Right cardiac atrium (tissue), 5 donors: ENCODE results near the gene OTOP3. TPM values are rescaled to one million over a fixed set of nuclear protein-coding genes. Genes with fewer than 3 reads are reported as not detected.
"Not testable (repeated sequence)": the region's sequence is repeated elsewhere in the genome, so short reads cannot be mapped to it uniquely, and the experiment has no call there.

ENCODE experiments used
- ATAC-seq, 2 donors: fragments of 200-7000 bp; cut with Tn5 transposase; one replicate each; pipeline versions ENCODE4 v1.8.0 to v1.9.1; 2020; ENCODE audit warnings: moderate library complexity in 2 of 2, mild to moderate bottlenecking in 1 of 2
- DNase-seq, 3 donors: peaks; one replicate each; pipeline ENCODE4 v3.0.0-alpha.2; 2020
- H3K27ac ChIP-seq: one replicate; pipeline ENCODE4 v1.5.1; 2013; ENCODE audit warnings: mild to moderate bottlenecking, low read length, control low read depth, moderate library complexity
- H3K27me3 ChIP-seq: one replicate; pipeline ENCODE4 v1.6.1; 2013; ENCODE audit not compliant: control insufficient read depth, insufficient read depth
- H3K4me1 ChIP-seq: one replicate; pipeline ENCODE4 v1.6.1; 2013; ENCODE audit warnings: low read length; ENCODE audit not compliant: control insufficient read depth, insufficient read depth
- H3K4me3 ChIP-seq: one replicate; pipeline ENCODE4 v1.5.1; 2013; ENCODE audit warnings: low read length, control low read depth
- H3K9me3 ChIP-seq: one replicate; pipeline ENCODE4 v1.6.1; 2013; ENCODE audit warnings: low read length; ENCODE audit not compliant: control insufficient read depth
- WGBS: extraction: QIAGEN DNeasy Blood & Tissue Kit; methylation state at CpG from one replicate; pipeline ENCODE4 v1.1.7; 2013; 5-methylcytosine and 5-hydroxymethylcytosine counted together
- intact Hi-C, 4 donors: fragments of 100-400 bp; cut with DNase I; formaldehyde crosslinking; loops; one replicate each; pipeline versions ENCODE4 v1.11.0 to v1.14.0; 2022 to 2023
- polyA plus RNA-seq: library from polyadenylated mRNA; stranded (reverse); fragments of 200-250 nt; gene quantifications from one replicate; pipeline ENCODE4 v1.2.3, GENCODE V29; 2013
- total RNA-seq, 4 donors: library from RNA; stranded (reverse); fragmentation: NEBNext Ultra II Directional; extraction: Animal tissue kit (Norgen Biotek cat#: 25700); gene quantifications; one replicate each; pipeline ENCODE4 v1.2.1, GENCODE V29; 2021
- donor health status: healthy with polysubstance abuse.
- donor health status: DM: no; HTN: yes; CAD: no.
- donor health status: DM: no; HTN: no; CAD: no.
- donor health status: DM: no; HTN: yes; CAD: no; lungs with severe emphysema.
- donor health status: DM: yes; HTN: yes; CAD: no.

Gene OTOP3
- total and polyA plus RNA-seq, 5 donors = not detected

- no peaks in the 10 kb centered on the region for H3K27me3 ChIP-seq
These were observed 42.1 kb downstream of the OTOP3 start for GRCh38 chr17:74977802-74978201.

DNA sequence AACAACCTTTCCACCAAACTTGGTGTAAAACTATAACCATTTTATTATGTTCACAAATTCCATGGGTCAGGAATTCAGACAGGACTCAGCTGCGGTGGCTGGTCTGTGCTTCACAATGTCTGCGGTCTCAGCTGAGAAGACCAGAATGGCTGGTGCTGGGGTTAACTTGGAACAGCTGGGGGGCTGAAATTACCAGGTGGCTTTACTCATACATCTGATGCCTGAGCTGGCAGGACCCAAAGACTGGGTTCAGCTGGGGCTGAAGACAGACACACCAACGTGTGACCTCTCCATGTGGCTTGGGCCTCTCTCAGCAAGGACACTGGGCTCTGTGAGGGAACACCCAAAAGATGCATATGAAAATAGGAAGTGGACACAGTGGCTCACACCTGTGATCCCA, 42.5 kb downstream of the OTOP3 start:
- ATAC-seq (no peak), DNase-seq (peak in 1 of 3 donors; percentile 10)
- H3K9me3 ChIP-seq = no peaks in the 10 kb centered on the region
- no peak overlapping the region for H3K27ac ChIP-seq
- intact Hi-C loops = no loop called here
- no peak overlapping the region for H3K4me3 ChIP-seq
- peaks cover 5% of the 10 kb centered on the region for H3K4me1 ChIP-seq
- 84% methylated on average over 3 of the region's 3 CpGs for WGBS
- H3K27me3 ChIP-seq = no peaks in the 10 kb centered on the region

More at GRCh38 chr17:74977802-74978201, 42.1 kb downstream of the OTOP3 start:
- 80% methylated on average over 3 of the region's 3 CpGs for WGBS
- ATAC-seq (no peak), DNase-seq (no peak)
- intact Hi-C loops = no loop called here
- no peaks in the 10 kb centered on the region for H3K9me3 ChIP-seq
- H3K4me1 ChIP-seq = peaks cover 5% of the 10 kb centered on the region
- no peak overlapping the region for H3K27ac ChIP-seq
- no peak overlapping the region for H3K4me3 ChIP-seq

- ATAC-seq (no peak), DNase-seq (peak in 1 of 3 donors; percentile 12)
- no peak overlapping the region for H3K27ac ChIP-seq
- 70% methylated on average over 17 of the region's 17 CpGs for WGBS
- no peak overlapping the region for H3K4me3 ChIP-seq
- H3K27me3 ChIP-seq = no peaks in the 10 kb centered on the region
- no peaks in the 10 kb centered on the region for H3K9me3 ChIP-seq
- H3K4me1 ChIP-seq = peaks cover 5% of the 10 kb centered on the region
- intact Hi-C loops = loop anchor here in 1 of 4 donors (10.0 kb wide), 1 partner anchor 55 kb away; no protein-coding TSS in a partner anchor
These were observed 43.9 kb downstream of the OTOP3 start for GRCh38 chr17:74979408-74980146.

GRCh38 chr17:74981318-74981978, 45.8 kb downstream of the OTOP3 start:
- Histone ChIP-seq H3K9me3 (no peaks in the 10 kb centered on the region), H3K27me3 (no peaks in the 10 kb centered on the region), H3K27ac (peak overlapping the region; percentile 69), H3K4me1 (peaks cover 5% of the 10 kb centered on the region), H3K4me3 (peak overlapping the region; percentile 35)
- DNase-seq (no peak), ATAC-seq (peak; percentile 6 to 20)
- intact Hi-C loops = loop anchor here in 1 of 4 donors (10.0 kb wide), 1 partner anchor 53 kb away; no protein-coding TSS in a partner anchor
- WGBS = 54% methylated on average over 16 of the region's 16 CpGs

DNA sequence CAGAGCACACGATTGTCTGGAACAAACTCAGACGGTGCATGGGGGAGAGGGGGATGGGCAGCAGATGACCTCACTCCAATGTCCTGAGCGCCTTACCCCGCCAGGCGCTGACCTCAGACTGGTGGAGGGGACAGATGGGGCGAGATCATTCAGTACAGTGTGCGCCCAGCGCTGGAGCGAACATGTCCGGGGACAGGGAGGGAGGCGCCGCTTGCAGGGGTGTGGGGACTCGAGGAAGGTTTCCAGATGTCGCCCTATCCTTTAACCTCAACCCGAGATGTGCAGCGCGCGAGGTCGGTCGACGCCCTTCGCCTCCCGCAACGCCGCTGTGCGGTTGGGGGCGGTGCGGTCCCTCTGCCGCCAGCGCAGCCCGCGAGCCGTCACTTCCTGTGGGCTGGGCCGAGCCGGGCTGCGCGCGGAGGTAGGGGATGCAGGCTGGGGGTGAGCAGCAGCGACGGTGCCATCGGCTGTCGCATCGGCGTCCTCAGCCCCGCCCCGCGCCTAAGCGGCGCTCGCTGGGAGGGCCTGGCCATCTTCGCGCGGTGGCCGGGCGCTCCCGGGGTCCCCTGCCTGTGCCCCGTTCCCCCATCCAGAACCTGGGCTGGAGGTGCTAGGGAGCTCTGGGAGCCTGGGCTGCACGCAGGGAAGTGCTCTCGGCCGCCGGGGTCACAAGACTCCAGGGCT, 46.4 kb downstream of the OTOP3 start:
- Histone ChIP-seq H3K27me3 (no peaks in the 10 kb centered on the region), H3K4me1 (peaks cover 5% of the 10 kb centered on the region), H3K9me3 (no peaks in the 10 kb centered on the region), H3K4me3 (peak overlapping the region; percentile 35), H3K27ac (peak overlapping the region; percentile 69)
- ATAC-seq (peak; percentile 95 to 96), DNase-seq (peak; percentile 79 to 92 (median 90))
- intact Hi-C loops = loop anchor here in 1 of 4 donors (10.0 kb wide), 1 partner anchor 53 kb away; no protein-coding TSS in a partner anchor
- WGBS = under 1% methylated on average over 61 of the region's 61 CpGs

DNA sequence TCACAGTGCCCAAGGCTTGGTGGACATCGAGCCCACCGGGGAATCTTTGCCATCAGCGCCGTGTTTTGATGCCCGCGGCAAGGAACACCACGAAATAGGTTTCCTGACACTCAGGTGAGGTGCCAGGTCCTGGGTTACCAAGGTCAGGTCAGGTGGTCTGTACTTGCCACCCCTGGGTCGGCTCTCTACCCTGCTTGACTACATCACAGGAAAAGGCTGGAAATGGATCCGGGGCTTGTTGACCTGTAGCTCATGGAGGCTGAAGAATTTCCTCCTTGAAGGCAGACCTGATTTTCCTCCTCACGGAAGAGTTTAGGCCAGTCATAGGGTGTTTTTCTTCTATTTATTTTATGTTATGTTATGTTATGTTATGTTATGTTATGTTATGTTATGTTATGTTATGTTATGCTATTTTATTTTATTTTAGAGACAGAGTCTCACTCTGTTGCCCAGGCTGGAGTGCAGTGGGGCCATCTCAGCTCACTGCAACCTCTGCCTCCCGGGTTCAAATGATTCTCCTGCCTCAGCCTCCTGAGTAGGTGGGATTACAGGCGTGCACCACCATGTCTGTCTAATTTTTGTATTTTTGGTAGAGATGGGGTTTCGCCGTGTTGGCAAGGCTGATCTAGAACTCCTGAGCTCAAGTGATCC, 47.1 kb downstream of the OTOP3 start:
- not testable (repeated sequence) for H3K4me1 ChIP-seq, H3K27me3 ChIP-seq, DNase-seq, H3K9me3 ChIP-seq
- ATAC-seq = peak; percentile 1 to 4
- Histone ChIP-seq H3K27ac (peak overlapping the region; percentile 69), H3K4me3 (peak overlapping the region; percentile 35)
- intact Hi-C loops = loop anchor here in 1 of 4 donors (10.0 kb wide), 1 partner anchor 52 kb away; no protein-coding TSS in a partner anchor
- 34% methylated on average over 14 of the region's 14 CpGs for WGBS

DNA sequence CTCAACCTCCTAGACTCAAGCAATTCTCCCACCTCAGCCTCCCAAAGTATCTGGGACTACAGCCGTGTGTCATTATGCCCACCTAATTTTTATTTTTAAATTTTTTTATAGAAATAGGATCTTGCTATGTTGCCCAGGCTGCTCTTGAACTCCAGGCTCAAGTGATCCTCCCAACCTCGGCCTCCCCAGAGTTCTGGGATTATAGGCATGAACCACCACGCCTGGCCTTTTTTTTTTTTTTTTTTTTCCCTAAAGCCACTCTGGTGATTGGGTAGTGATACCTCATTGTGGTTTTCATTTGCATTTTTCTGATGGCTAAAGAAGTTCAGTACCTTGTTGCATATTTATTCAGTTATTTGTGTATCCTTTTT, 50.5 kb downstream of the OTOP3 start:
- intact Hi-C loops = loop anchor here in 1 of 4 donors (10.0 kb wide), 1 partner anchor 49 kb away; no protein-coding TSS in a partner anchor
- Histone ChIP-seq H3K27me3 (no peaks in the 10 kb centered on the region), H3K4me1 (peaks cover 17% of the 10 kb centered on the region), H3K4me3 (no peak overlapping the region), H3K9me3 (no peaks in the 10 kb centered on the region), H3K27ac (no peak overlapping the region)
- ATAC-seq = no peak
- 95% methylated on average over 3 of the region's 3 CpGs for WGBS
- no peak for DNase-seq

DNA sequence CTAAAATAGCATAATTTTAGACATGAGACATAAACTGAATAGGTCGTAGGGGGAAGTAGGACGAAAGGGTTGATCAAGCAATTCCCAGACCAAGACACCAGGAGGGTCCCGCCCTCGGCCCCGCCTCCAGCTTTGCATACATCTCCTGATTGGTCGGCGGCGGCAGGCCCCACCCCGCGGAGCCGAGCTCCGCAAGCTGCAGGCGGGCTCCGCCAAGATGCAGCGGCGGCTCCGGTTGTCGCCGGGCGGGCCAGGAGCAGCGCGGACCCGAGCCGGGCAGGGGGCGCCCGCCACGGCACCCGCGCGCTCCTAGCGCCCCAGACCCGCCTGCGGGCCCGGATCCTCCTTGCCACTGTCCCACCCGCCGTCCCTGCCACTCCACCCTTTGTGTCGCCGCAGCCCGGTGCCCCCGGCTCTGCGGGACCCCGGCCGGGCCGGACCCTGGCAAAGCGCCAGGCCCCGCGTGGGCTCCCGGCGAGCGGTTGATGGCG, 51.8 kb downstream of the OTOP3 start, which contains the start of gene CDR2L:
Gene CDR2L, plus strand, starts transcription at position 215 of the 491 bp plus-strand sequence. CDS start 412 bp downstream, outside the sequence.
- Histone ChIP-seq H3K27ac (peak within 1 kb of the TSS; percentile 93), H3K9me3 (no peaks in the 10 kb centered on the region), H3K4me1 (peaks cover 12% of the 10 kb centered on the region), H3K4me3 (peak within 1 kb of the TSS; percentile 85), H3K27me3 (no peaks in the 10 kb centered on the region)
- intact Hi-C loops = loop anchor here in 1 of 4 donors (10.0 kb wide), 1 partner anchor 47 kb away; no protein-coding TSS in a partner anchor
- peak; percentile 91 to 94 for ATAC-seq
- WGBS = under 1% methylated on average over 50 of the region's 51 CpGs
- peak; percentile 98 to 100 (median 99) for DNase-seq

DNA sequence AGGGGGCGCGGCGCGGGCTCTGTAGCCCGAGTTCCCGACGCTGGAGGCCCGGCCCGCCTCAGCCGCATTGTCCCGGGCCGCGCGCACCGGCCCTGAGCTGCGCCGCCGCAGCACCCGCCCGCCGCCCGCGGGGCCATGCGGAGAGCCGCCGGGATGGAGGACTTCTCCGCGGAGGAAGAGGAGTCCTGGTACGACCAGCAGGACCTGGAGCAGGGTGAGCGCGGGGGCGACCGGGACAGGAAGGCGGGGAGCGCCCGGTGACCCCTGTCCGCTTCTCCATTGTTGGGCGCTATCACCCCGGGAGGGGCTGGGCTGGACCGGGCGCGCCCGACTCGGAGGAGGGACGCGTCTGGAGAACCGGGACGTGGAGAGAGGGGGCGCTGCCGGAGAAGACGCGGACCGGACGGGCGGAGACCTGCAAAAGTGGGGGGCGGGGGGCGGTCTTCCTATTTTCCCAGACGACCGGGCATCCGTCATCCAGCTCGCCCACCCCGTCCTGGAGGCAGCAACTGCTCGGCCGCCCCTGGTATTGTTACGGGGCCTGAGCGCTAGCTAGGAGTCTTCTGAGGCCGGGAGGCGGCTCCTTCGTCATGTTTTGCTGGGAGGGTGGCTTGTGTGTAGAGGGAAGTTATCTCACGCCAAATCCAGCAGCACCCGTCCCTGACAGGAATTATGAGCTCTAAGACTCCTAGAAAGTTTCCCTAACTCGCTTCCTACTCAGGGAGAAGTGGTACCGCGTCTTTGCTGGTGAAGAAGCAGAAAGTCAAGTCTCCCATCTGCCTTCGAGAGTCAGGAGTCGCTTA, 52.4 kb downstream of the OTOP3 start:
- DNase-seq (peak; percentile 91 to 96 (median 95)), ATAC-seq (peak; percentile 86)
- Histone ChIP-seq H3K27me3 (no peaks in the 10 kb centered on the region), H3K4me1 (peaks cover 16% of the 10 kb centered on the region), H3K27ac (peak overlapping the region; percentile 93), H3K4me3 (peak overlapping the region; percentile 85), H3K9me3 (no peaks in the 10 kb centered on the region)
- under 1% methylated on average over 76 of the region's 76 CpGs for WGBS
- intact Hi-C loops = loop anchor here in 1 of 4 donors (10.0 kb wide), 1 partner anchor 47 kb away; no protein-coding TSS in a partner anchor
